22Rv1 (cell line): ENCODE results near the gene C1orf185.

Source experiments
- H3K27ac ChIP-seq: fragments of 450-650 bp; 2 replicates; pipeline ENCODE4 v1.5.1; 2017
- CTCF ChIP-seq: fragments of 450-650 bp; IDR thresholded peaks from 2 replicates; pipeline ENCODE4 v1.5.1; 2017; ENCODE audit warnings: mild to moderate bottlenecking
- ZFX ChIP-seq: fragments of 450-650 bp; IDR thresholded peaks from 2 replicates; pipeline ENCODE4 v1.6.1; 2017; ENCODE audit warnings: antibody characterized with exemption, borderline replicate concordance

C1orf185 gene

GRCh38 chr1:51101976-51102375 is at the start of gene C1orf185:
TSS of gene C1orf185 (plus strand) at chr1:51102228. CDS start at chr1:51102234, 6 bp downstream.
- TF ChIP-seq CTCF = no peak
- no peak for TF ChIP-seq ZFX
- H3K27ac ChIP-seq = no peak within 1 kb of the TSS

- TF ChIP-seq ZFX (no peak), CTCF (peak; percentile 44)
- no peak overlapping the region for H3K27ac ChIP-seq
Observed at GRCh38 chr1:51058858-51059257, 43.2 kb upstream of the C1orf185 start.

- TF ChIP-seq ZFX = no peak
- no peak overlapping the region for H3K27ac ChIP-seq
Observed at GRCh38 chr1:51061231-51061918, 40.7 kb upstream of the C1orf185 start.

GRCh38 chr1:51063121-51063520 is 38.9 kb upstream of the C1orf185 start:
- no peak overlapping the region for H3K27ac ChIP-seq
- TF ChIP-seq CTCF (no peak), ZFX (no peak)

GRCh38 chr1:51070011-51070410 is 32.0 kb upstream of the C1orf185 start:
- no peak for TF ChIP-seq ZFX
- H3K27ac ChIP-seq = no peak overlapping the region

GRCh38 chr1:51070640-51071039 is 31.4 kb upstream of the C1orf185 start:
- no peak overlapping the region for H3K27ac ChIP-seq

GRCh38 chr1:51071291-51072042 is 30.6 kb upstream of the C1orf185 start:
- H3K27ac ChIP-seq = no peak overlapping the region
- no peak for TF ChIP-seq CTCF
- TF ChIP-seq ZFX = no peak

More at GRCh38 chr1:51070640-51071039, 31.4 kb upstream of the C1orf185 start:
- no peak for TF ChIP-seq ZFX
- TF ChIP-seq CTCF = no peak

GRCh38 chr1:51072043-51072439 is 30.0 kb upstream of the C1orf185 start:
- H3K27ac ChIP-seq = no peak overlapping the region
- no peak for TF ChIP-seq ZFX
- TF ChIP-seq CTCF = no peak
